Measurements from ENCODE around the gene EPGN.
A peak's percentile ranks its signal among the peaks of the same experiment; 100 is the strongest.

Gene EPGN

GRCh38 chr4:74308215-74308614, at the start of gene EPGN:
EPGN (plus strand) TSS chr4:74308470; CDS start chr4:74308534, 64 bp downstream.
- DNase-seq = no peak

- DNase-seq = no peak
Measured at GRCh38 chr4:74258963-74259362, 49.3 kb upstream of the EPGN start.

GRCh38 chr4:74260036-74260435, 48.2 kb upstream of the EPGN start:
- no peak for DNase-seq

- peak; percentile 1 for DNase-seq
Measured at GRCh38 chr4:74262522-74262921, 45.7 kb upstream of the EPGN start.

GRCh38 chr4:74263551-74263950, 44.7 kb upstream of the EPGN start:
- DNase-seq = no peak

GRCh38 chr4:74266081-74266480, 42.2 kb upstream of the EPGN start:
- DNase-seq = no peak

- no peak for DNase-seq
Measured at GRCh38 chr4:74267998-74268606, 40.2 kb upstream of the EPGN start.

- no peak for DNase-seq
Measured at GRCh38 chr4:74268643-74269042, 39.6 kb upstream of the EPGN start.

GRCh38 chr4:74278490-74278889, 29.8 kb upstream of the EPGN start:
- no peak for DNase-seq

- no peak for DNase-seq
Measured at GRCh38 chr4:74279716-74280115, 28.6 kb upstream of the EPGN start.

- DNase-seq = no peak
Measured at GRCh38 chr4:74282926-74283325, 25.3 kb upstream of the EPGN start.

GRCh38 chr4:74283614-74284013, 24.7 kb upstream of the EPGN start:
- DNase-seq = no peak

- DNase-seq = no peak
Measured at GRCh38 chr4:74284053-74284452, 24.2 kb upstream of the EPGN start.

- DNase-seq = no peak
Measured at GRCh38 chr4:74287164-74287563, 21.1 kb upstream of the EPGN start.

- no peak for DNase-seq
Measured at GRCh38 chr4:74287791-74288190, 20.5 kb upstream of the EPGN start.

- no peak for DNase-seq
Measured at GRCh38 chr4:74291471-74291870, 16.8 kb upstream of the EPGN start.

- DNase-seq = no peak
Measured at GRCh38 chr4:74292111-74292870, 16.0 kb upstream of the EPGN start.

- DNase-seq = peak; percentile 55
Measured at GRCh38 chr4:74293558-74293957, 14.7 kb upstream of the EPGN start.

- DNase-seq = no peak
Measured at GRCh38 chr4:74294681-74295080, 13.6 kb upstream of the EPGN start.

- no peak for DNase-seq
Measured at GRCh38 chr4:74297539-74297938, 10.7 kb upstream of the EPGN start.

GRCh38 chr4:74304095-74304625, 4.1 kb upstream of the EPGN start:
- DNase-seq = no peak

- DNase-seq = no peak
Measured at GRCh38 chr4:74305000-74305399, 3.3 kb upstream of the EPGN start.

GRCh38 chr4:74307170-74307569, 1.1 kb upstream of the EPGN start:
- DNase-seq = no peak

- no peak for DNase-seq
Measured at GRCh38 chr4:74309223-74309622, 953 bp downstream of the EPGN start.

All from NCI-H510A (cell line).